HepG2 (cell line): ENCODE data around the gene NAIF1. TPM values are rescaled to one million over a fixed set of nuclear protein-coding genes. Genes with fewer than 3 reads are reported as not detected.

Experiments
- ELF3 ChIP-seq: IDR thresholded peaks from 2 replicates; pipeline ENCODE4 v1.6.1; 2016; ENCODE audit warnings: missing genetic modification reagents, missing compliant biosample characterization
- ISL2 ChIP-seq: sonication (generic); formaldehyde crosslinking; IDR thresholded peaks from 2 replicates; pipeline ENCODE4 v1.5.0; 2020; ENCODE audit warnings: missing genetic modification reagents
- LBX2 ChIP-seq: sonication (generic); formaldehyde crosslinking; IDR thresholded peaks from 2 replicates; pipeline ENCODE4 v1.5.0; 2020; ENCODE audit warnings: missing genetic modification reagents, mild to moderate bottlenecking, borderline replicate concordance
- MAFG ChIP-seq: sonication (generic); formaldehyde crosslinking; IDR thresholded peaks from 2 replicates; pipeline ENCODE4 v1.5.1; 2020; ENCODE audit warnings: mild to moderate bottlenecking, missing genetic modification reagents
- NFE2 ChIP-seq: sonication (generic); formaldehyde crosslinking; IDR thresholded peaks from 2 replicates; pipeline ENCODE4 v1.4.0; 2020; ENCODE audit warnings: missing genetic modification reagents
- PATZ1 ChIP-seq: sonication (generic); formaldehyde crosslinking; IDR thresholded peaks from 2 replicates; pipeline ENCODE4 v1.4.0; 2020; ENCODE audit warnings: missing genetic modification reagents
- PAXIP1 ChIP-seq: sonication (generic); formaldehyde crosslinking; conservative IDR thresholded peaks from 2 replicates; pipeline ENCODE4 v1.4.0; 2020; ENCODE audit warnings: mild to moderate bottlenecking, missing genetic modification reagents, moderate library complexity
- RELA ChIP-seq: sonication (generic); formaldehyde crosslinking; IDR thresholded peaks from 2 replicates; pipeline ENCODE4 v1.4.0; 2020; ENCODE audit warnings: missing genetic modification reagents
- RFXAP ChIP-seq: sonication (generic); formaldehyde crosslinking; IDR thresholded peaks from 2 replicates; pipeline ENCODE4 v1.4.0; 2020; ENCODE audit warnings: missing genetic modification reagents, borderline replicate concordance
- SP5 ChIP-seq: IDR thresholded peaks from 2 replicates; pipeline ENCODE4 v1.6.1; 2016; ENCODE audit warnings: low read depth, borderline replicate concordance
- STAT6 ChIP-seq: sonication (generic); formaldehyde crosslinking; IDR thresholded peaks from 2 replicates; pipeline ENCODE4 v1.4.0; 2020; ENCODE audit warnings: missing genetic modification reagents, mild to moderate bottlenecking, borderline replicate concordance
- TBX3 ChIP-seq: fragments of 450-650 bp; IDR thresholded peaks from 2 replicates; pipeline ENCODE4 v1.6.1; 2017; ENCODE audit warnings: antibody characterized with exemption, mild to moderate bottlenecking, inconsistent platforms, borderline replicate concordance
- ZBTB3 ChIP-seq: sonication (generic); formaldehyde crosslinking; IDR thresholded peaks from 2 replicates; pipeline ENCODE4 v1.4.0; 2020; ENCODE audit warnings: low read depth, mild to moderate bottlenecking, moderate library complexity, missing genetic modification reagents, borderline replicate concordance
- ZFP82 ChIP-seq: sonication (generic); formaldehyde crosslinking; IDR thresholded peaks from 2 replicates; pipeline ENCODE4 v1.5.1; 2020; ENCODE audit warnings: mild to moderate bottlenecking, missing genetic modification reagents, borderline replicate concordance
- ZNF543 ChIP-seq: sonication (generic); formaldehyde crosslinking; IDR thresholded peaks from 2 replicates; pipeline ENCODE4 v1.4.0; 2020; ENCODE audit warnings: mild to moderate bottlenecking, missing genetic modification reagents
- ZNF615 ChIP-seq: sonication (generic); formaldehyde crosslinking; IDR thresholded peaks from 2 replicates; pipeline ENCODE4 v1.5.0; 2020; ENCODE audit warnings: mild to moderate bottlenecking, missing genetic modification reagents, borderline replicate concordance
- ZNF772 ChIP-seq: sonication (generic); formaldehyde crosslinking; IDR thresholded peaks from 2 replicates; pipeline ENCODE4 v1.5.0; 2020; ENCODE audit warnings: mild to moderate bottlenecking, missing genetic modification reagents
- ZNF781 ChIP-seq: sonication (generic); formaldehyde crosslinking; IDR thresholded peaks from 2 replicates; pipeline ENCODE4 v1.5.1; 2020; ENCODE audit warnings: borderline replicate concordance, mild to moderate bottlenecking, missing genetic modification reagents; ENCODE audit errors: not compliant biosample characterization
- polyA plus RNA-seq, 8 experiments: library from polyadenylated mRNA; depleted of rRNA in 3 of 8; stranded (reverse) in 7 of 8; unstranded in 1 of 8; fragments of >200 nt; fragmentation: Illumina TruSeq in 4 of 8; extraction: Trizol in 4 of 8; gene quantifications; 2 replicates each; pipeline versions ENCODE4 v1.2.1 to v1.2.3, GENCODE V29; 2011 to 2016; ENCODE audit warnings: low read depth in 4 of 8, missing spikeins in 1 of 8, mixed read lengths in 1 of 8; ENCODE audit not compliant: insufficient read depth in 1 of 8
- total RNA-seq, 5 experiments: library from RNA; depleted of rRNA; stranded (reverse); fragments of >200 nt; fragmentation: Illumina TruSeq; extraction: Trizol; gene quantifications; 2 replicates each; pipeline ENCODE4 v1.2.3, GENCODE V29; 2016; ENCODE audit warnings: low read depth in 1 of 5

Gene NAIF1
- total and polyA plus RNA-seq, 2 of the 13 experiments (the other 11 are each of a cell fraction or from before 2014, with no cell fraction given) = 6.0 to 6.9 TPM

GRCh38 chr9:128104171-128104618, 37.1 kb upstream of the NAIF1 start (continued):
- TF ChIP-seq PAXIP1 (peak; percentile 91), ZNF772 (CRISPR knock-in tag) (no peak; the same call in 1 of the 2 replicates), LBX2 (CRISPR knock-in tag) (no peak), SP5 (CRISPR knock-in tag) (peak; percentile 92), ZNF781 (CRISPR knock-in tag) (no peak), ELF3 (CRISPR knock-in tag) (peak; percentile 85), ZBTB3 (no peak), ZNF615 (CRISPR knock-in tag) (no peak), RELA (no peak), PATZ1 (CRISPR knock-in tag) (peak; percentile 84), RFXAP (CRISPR knock-in tag) (no peak), ZNF543 (no peak), ISL2 (peak; percentile 47; the same call in 1 of the 2 replicates), NFE2 (no peak), ZFP82 (no peak), MAFG (CRISPR knock-in tag) (no peak), STAT6 (CRISPR knock-in tag) (no peak), TBX3 (no peak)
